Colonic mucosa (tissue), 4 donors: Measurements from ENCODE around the gene ABCB11. TPM values are rescaled to one million over a fixed set of nuclear protein-coding genes. Genes with fewer than 3 reads are reported as not detected.
A peak's percentile ranks its signal among the peaks of the same experiment; 100 is the strongest.

Experiments
- DNase-seq: peaks from one replicate; pipeline ENCODE4 v3.0.0-alpha.2; 2020
- H3K27ac ChIP-seq: fragments of 200-600 bp; one replicate; pipeline ENCODE4 v1.8.0; 2021
- H3K27me3 ChIP-seq: fragments of 200-600 bp; one replicate; pipeline ENCODE4 v1.8.0; 2021
- H3K36me3 ChIP-seq: fragments of 200-600 bp; one replicate; pipeline ENCODE4 v1.8.0; 2021
- H3K4me1 ChIP-seq: fragments of 200-600 bp; one replicate; pipeline ENCODE4 v1.8.0; 2021; ENCODE audit warnings: mild to moderate bottlenecking
- H3K4me3 ChIP-seq: fragments of 200-600 bp; one replicate; pipeline ENCODE4 v1.8.0; 2021
- H3K9ac ChIP-seq, 2 donors: one replicate each; pipeline ENCODE4 v1.7.0; 2013; ENCODE audit warnings: control low read depth in 2 of 2, low read depth in 2 of 2, low read length in 2 of 2
- H3K9me3 ChIP-seq: fragments of 200-600 bp; one replicate; pipeline ENCODE4 v1.8.0; 2021
- intact Hi-C: fragments of 100-400 bp; cut with DNase I; formaldehyde crosslinking; loops from one replicate; pipeline ENCODE4 v1.14.1; 2022
- total RNA-seq, 2 donors: library from RNA; stranded (reverse); fragmentation: NEBNext Ultra II Directional in 1 of 2; extraction: Animal tissue kit (Norgen Biotek cat#: 25700) in 1 of 2; gene quantifications; one replicate each; pipeline ENCODE4 v1.2.1, GENCODE V29; 2021
- TF ChIP-seq, protein P1 (sequence below): fragments of 200-600 bp; IDR thresholded peaks from one replicate; pipeline ENCODE4 v1.8.0; 2022; ENCODE audit warnings: antibody characterized with exemption, mild to moderate bottlenecking
- donor health status: healthy.
- donor health status: DM: no; HTN: no; CAD: no.
- donor health status: DM: no; HTN: no; CAD: no.

Gene ABCB11
- total RNA-seq, 2 donors from 2014 or later: 0.74 to 1.1 TPM

DNA sequence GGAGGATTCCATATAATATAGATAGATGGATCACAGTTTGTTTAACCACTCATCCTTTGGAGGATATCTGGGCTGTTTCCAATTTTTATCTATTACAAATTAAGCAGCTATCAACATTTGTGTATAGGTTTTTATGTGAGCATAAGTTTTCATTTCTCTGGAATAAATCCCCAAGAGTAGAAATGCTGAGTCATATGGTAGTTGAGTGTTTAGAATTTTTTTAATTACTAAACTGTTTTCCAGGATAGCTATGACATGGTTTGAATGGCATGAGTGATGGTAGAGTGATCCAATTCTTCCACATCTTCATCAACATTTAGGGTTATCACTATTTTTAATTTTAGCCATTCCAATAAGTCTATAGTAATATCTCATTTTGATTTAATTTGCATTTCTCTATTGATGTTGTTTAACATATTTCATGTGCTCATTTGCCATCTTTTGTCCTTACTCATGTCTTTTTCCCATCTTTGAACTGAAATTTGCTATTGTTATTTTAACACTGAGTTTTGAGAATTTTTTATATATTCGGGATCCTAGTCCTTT is 31.4 kb downstream of the ABCB11 start:
- no peak for DNase-seq

DNA sequence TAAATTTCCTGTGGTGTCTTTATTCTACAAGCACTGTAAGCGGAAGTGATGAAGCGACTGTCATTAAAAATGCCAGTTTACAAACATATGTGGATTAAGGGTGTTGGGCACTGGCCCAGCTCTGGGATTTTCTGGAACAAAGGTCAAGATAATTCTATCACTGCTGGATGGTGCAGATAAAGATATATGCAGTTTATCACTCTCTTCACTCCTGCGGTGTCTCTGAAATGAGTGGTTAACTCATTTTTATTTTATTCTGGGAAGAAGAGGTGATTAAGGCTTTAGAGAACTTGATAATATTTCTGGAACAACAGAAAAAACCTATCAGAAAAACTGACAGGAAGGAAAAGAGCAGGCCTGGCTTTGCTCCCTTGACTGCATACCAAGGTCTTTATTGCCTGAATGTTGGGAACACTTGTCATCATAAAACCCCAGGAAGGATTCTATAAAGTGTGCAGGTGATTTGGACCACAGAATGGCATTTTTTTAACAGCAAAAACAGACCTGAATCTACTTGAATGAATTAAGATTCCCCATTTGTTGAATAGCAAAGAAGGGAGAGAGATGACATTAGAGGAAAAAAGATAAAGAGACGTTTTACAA is 32.4 kb downstream of the ABCB11 start:
- intact Hi-C loops: no loop called here
- TF ChIP-seq, protein P1, sequence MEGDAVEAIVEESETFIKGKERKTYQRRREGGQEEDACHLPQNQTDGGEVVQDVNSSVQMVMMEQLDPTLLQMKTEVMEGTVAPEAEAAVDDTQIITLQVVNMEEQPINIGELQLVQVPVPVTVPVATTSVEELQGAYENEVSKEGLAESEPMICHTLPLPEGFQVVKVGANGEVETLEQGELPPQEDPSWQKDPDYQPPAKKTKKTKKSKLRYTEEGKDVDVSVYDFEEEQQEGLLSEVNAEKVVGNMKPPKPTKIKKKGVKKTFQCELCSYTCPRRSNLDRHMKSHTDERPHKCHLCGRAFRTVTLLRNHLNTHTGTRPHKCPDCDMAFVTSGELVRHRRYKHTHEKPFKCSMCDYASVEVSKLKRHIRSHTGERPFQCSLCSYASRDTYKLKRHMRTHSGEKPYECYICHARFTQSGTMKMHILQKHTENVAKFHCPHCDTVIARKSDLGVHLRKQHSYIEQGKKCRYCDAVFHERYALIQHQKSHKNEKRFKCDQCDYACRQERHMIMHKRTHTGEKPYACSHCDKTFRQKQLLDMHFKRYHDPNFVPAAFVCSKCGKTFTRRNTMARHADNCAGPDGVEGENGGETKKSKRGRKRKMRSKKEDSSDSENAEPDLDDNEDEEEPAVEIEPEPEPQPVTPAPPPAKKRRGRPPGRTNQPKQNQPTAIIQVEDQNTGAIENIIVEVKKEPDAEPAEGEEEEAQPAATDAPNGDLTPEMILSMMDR: no peak
- Histone ChIP-seq H3K36me3 (no peaks in the 10 kb centered on the region), H3K27ac (no peak overlapping the region), H3K9me3 (no peaks in the 10 kb centered on the region), H3K4me3 (no peak overlapping the region), H3K27me3 (no peaks in the 10 kb centered on the region), H3K9ac (peak overlapping the region in 1 of 2 donors; percentile 2), H3K4me1 (no peaks in the 10 kb centered on the region)
- no peak for DNase-seq

More for the DNA sequence above, 31.4 kb downstream of the ABCB11 start:
- Histone ChIP-seq H3K36me3 (no peaks in the 10 kb centered on the region), H3K27me3 (no peaks in the 10 kb centered on the region), H3K9me3 (no peaks in the 10 kb centered on the region), H3K9ac (no peak overlapping the region), H3K27ac (no peak overlapping the region), H3K4me3 (no peak overlapping the region), H3K4me1 (no peaks in the 10 kb centered on the region)
- TF ChIP-seq, protein P1: no peak
- intact Hi-C loops: no loop called here

DNA sequence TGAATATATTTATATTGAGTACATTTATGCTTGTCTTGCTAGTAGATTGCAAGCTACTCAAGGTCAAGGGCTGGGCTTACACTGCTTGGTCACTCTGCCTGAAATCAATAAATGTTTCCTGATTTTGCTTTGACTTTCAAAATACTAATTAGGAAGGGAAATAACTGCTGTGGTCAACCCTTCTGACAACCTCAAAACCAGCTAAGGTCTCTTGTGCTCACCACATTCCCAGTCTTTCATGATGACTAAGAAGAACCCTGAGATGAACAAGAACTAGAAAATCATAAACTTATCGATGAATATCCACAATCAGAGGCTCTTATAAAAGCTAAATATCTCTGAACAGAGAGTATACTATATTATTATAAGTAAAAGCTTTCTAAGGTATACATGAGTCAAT is 33.3 kb downstream of the ABCB11 start:
- Histone ChIP-seq H3K27ac (no peak overlapping the region), H3K9ac (no peak overlapping the region), H3K27me3 (no peaks in the 10 kb centered on the region), H3K9me3 (no peaks in the 10 kb centered on the region), H3K36me3 (no peaks in the 10 kb centered on the region), H3K4me3 (no peak overlapping the region), H3K4me1 (no peaks in the 10 kb centered on the region)
- TF ChIP-seq, protein P1: no peak
- DNase-seq: no peak
- intact Hi-C loops: no loop called here

DNA sequence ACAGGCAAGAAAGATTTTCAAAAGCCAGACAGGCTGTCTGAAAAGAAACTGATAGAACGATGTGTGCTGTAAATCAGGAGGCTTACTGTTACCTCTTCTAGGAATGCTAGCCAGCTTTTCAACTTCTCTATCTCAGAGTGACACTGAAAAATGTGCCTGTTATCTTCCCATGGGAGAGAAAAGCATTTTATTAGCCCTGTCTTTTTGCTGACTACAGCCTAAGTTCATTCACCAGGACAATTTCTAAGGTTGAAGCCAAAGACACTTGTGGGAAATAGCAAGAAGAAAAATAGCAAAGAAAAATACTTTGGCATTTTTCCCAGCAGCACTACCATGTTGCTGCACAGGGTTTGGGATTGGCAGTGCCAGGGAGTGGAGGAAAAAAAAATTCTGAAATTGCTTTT is 34.0 kb downstream of the ABCB11 start:
- Histone ChIP-seq H3K9ac (no peak overlapping the region), H3K27me3 (no peaks in the 10 kb centered on the region), H3K36me3 (no peaks in the 10 kb centered on the region), H3K4me3 (no peak overlapping the region), H3K27ac (no peak overlapping the region), H3K9me3 (no peaks in the 10 kb centered on the region), H3K4me1 (no peaks in the 10 kb centered on the region)
- intact Hi-C loops: no loop called here
- TF ChIP-seq, protein P1: no peak
- DNase-seq: no peak

DNA sequence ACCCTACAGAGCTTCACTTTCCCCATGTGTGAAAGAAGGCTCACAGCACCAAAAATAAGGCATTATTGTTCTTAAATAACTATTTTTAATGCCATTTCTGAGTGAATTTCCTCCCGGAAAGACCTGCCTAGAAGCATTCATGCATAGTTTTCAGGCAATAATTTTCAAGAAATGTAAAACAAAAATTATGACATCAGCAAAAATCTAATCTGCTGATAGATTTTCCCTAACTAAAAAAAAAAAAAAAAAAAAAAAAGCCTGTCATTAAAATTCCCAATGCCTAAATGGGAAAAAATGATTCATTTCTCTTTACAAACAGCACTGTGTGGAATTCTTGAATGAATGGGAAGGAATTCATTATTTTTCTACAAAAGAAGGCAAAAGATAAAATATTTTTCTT is 35.4 kb downstream of the ABCB11 start:
- no peak for DNase-seq
- H3K27ac ChIP-seq: no peak overlapping the region
- no peaks in the 10 kb centered on the region for H3K9me3 ChIP-seq
- H3K36me3 ChIP-seq: no peaks in the 10 kb centered on the region
- TF ChIP-seq, protein P1: no peak
- H3K27me3 ChIP-seq: no peaks in the 10 kb centered on the region
- H3K4me1 ChIP-seq: no peaks in the 10 kb centered on the region
- H3K9ac ChIP-seq: no peak overlapping the region
- intact Hi-C loops: no loop called here
- no peak overlapping the region for H3K4me3 ChIP-seq
